Activated CD4-positive, alpha-beta memory T cell treated with anti-CD3 and anti-CD28 coated beads for 36 hours (primary cell): Measurements from ENCODE around the gene PPP1R27. TPM values are rescaled to one million over a fixed set of nuclear protein-coding genes. Genes with fewer than 3 reads are reported as not detected.

Experiments used
- CTCF ChIA-PET: fragments of 350-600 bp; sonication (Branson Sonifier 250); formaldehyde crosslinking; loops from one replicate; lab custom pipeline; 2021; ENCODE audit warnings: antibody characterized with exemption, inconsistent platforms; lab: Charles Lee
- POLR2A ChIA-PET: fragments of 350-600 bp; sonication (Branson Sonifier 250); formaldehyde crosslinking; loops from one replicate; lab custom pipeline; 2021; ENCODE audit warnings: antibody characterized with exemption; lab: Charles Lee
- DNase-seq: peaks from one replicate; pipeline ENCODE4 v3.0.0-alpha.2; 2020
- H3K27ac Mint-ChIP-seq: one replicate; pipeline ENCODE4 v1.8.0; 2021; ENCODE audit warnings: mixed read lengths
- H3K27me3 Mint-ChIP-seq: one replicate; pipeline ENCODE4 v1.8.0; 2021; ENCODE audit warnings: mixed read lengths
- H3K36me3 Mint-ChIP-seq: one replicate; pipeline ENCODE4 v1.8.0; 2021; ENCODE audit warnings: mixed read lengths
- H3K4me1 Mint-ChIP-seq: one replicate; pipeline ENCODE4 v1.8.0; 2021; ENCODE audit warnings: low read depth, mixed read lengths
- H3K4me3 Mint-ChIP-seq: one replicate; pipeline ENCODE4 v1.8.0; 2021; ENCODE audit warnings: mild to moderate bottlenecking, mixed read lengths
- H3K9me3 Mint-ChIP-seq: one replicate; pipeline ENCODE4 v1.8.0; 2021; ENCODE audit warnings: mixed read lengths
- intact Hi-C: fragments of 100-400 bp; cut with micrococcal nuclease; formaldehyde crosslinking; loops from one replicate; pipeline ENCODE4 v1.15.1; 2023
- total RNA-seq, 2 experiments: library from RNA; stranded (reverse); gene quantifications; one replicate each; pipeline ENCODE4 v1.2.3, GENCODE V29; 2021

The PPP1R27 gene
- not detected for total RNA-seq

GRCh38 chr17:81834831-81835267 lies at the start of gene PPP1R27:
Gene PPP1R27, minus strand, starts transcription at chr17:81835050. Its CDS starts 97 bp downstream, at chr17:81834953.
- H3K27ac Mint-ChIP-seq, result peak within 1 kb of the TSS; percentile 80
- POLR2A ChIA-PET, result no interaction called here
- no peak for DNase-seq

DNA sequence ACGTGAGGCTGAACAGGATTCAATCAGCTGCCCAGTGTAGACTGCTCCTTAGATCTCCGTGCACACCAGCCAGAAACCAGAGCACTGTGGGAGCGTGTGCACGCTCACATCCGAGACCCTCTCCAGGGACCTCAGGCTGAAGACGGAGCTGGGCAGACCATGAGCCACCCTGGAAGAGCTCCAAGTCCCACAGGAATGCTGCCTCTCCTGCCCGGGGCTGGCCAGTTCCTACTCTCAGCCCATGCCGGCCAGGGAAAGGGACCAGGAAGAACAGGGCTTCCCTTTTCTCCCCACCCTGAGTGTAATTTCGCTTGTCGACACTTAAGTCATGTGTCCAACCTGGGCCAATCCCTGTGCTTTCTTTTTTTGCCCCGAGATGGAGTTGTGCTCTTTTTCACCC lies 49.7 kb upstream of the PPP1R27 start:
- ChIA-PET CTCF (no interaction called here), POLR2A (no interaction called here)
- no peak overlapping the region for H3K4me3 Mint-ChIP-seq
- peaks cover 50% of the 10 kb centered on the region for H3K36me3 Mint-ChIP-seq
- H3K9me3 Mint-ChIP-seq, result no peaks in the 10 kb centered on the region
- H3K4me1 Mint-ChIP-seq, result peaks cover 19% of the 10 kb centered on the region
- DNase-seq, result no peak
- H3K27ac Mint-ChIP-seq, result no peak overlapping the region
- H3K27me3 Mint-ChIP-seq, result no peaks in the 10 kb centered on the region
- intact Hi-C loops, result no loop called here

More at GRCh38 chr17:81834831-81835267, at the start of gene PPP1R27:
- peaks cover 18% of the 10 kb centered on the region for H3K4me1 Mint-ChIP-seq
- intact Hi-C loops, result loop anchor here (1.0 to 5.0 kb wide), 2 partner anchors 10 to 37 kb away; partner anchors contain the start of gene ARHGDIA
- no peaks in the 10 kb centered on the region for H3K27me3 Mint-ChIP-seq
- H3K36me3 Mint-ChIP-seq, result peaks cover 6% of the 10 kb centered on the region
- CTCF ChIA-PET, result no interaction called here
- H3K4me3 Mint-ChIP-seq, result peak within 1 kb of the TSS; percentile 81
- H3K9me3 Mint-ChIP-seq, result no peaks in the 10 kb centered on the region

- no peak overlapping the region for H3K4me3 Mint-ChIP-seq
- no peaks in the 10 kb centered on the region for H3K9me3 Mint-ChIP-seq
- H3K27me3 Mint-ChIP-seq, result no peaks in the 10 kb centered on the region
- no peak for DNase-seq
- peaks cover 6% of the 10 kb centered on the region for H3K4me1 Mint-ChIP-seq
- CTCF ChIA-PET, result no interaction called here
- intact Hi-C loops, result no loop called here
- H3K27ac Mint-ChIP-seq, result no peak overlapping the region
- POLR2A ChIA-PET, result interaction anchor here (1.1 to 1.2 kb wide), 2 partner anchors 8 to 12 kb away, joined by 3 to 5 read pairs; partner anchors contain the start of genes ALYREF, ANAPC11 and ARHGDIA
- H3K36me3 Mint-ChIP-seq, result peaks cover 35% of the 10 kb centered on the region
Observed at GRCh38 chr17:81879121-81879520, 44.3 kb upstream of the PPP1R27 start.

GRCh38 chr17:81878294-81878693 lies 43.4 kb upstream of the PPP1R27 start:
- no peaks in the 10 kb centered on the region for H3K9me3 Mint-ChIP-seq
- intact Hi-C loops, result no loop called here
- POLR2A ChIA-PET, result no interaction called here
- H3K4me3 Mint-ChIP-seq, result no peak overlapping the region
- DNase-seq, result no peak
- H3K36me3 Mint-ChIP-seq, result peaks cover 35% of the 10 kb centered on the region
- CTCF ChIA-PET, result interaction anchor here (0.7 kb wide), 1 partner anchor 212 kb away, joined by 3 read pairs; no protein-coding TSS in a partner anchor
- H3K4me1 Mint-ChIP-seq, result peaks cover 13% of the 10 kb centered on the region
- no peaks in the 10 kb centered on the region for H3K27me3 Mint-ChIP-seq
- no peak overlapping the region for H3K27ac Mint-ChIP-seq

- CTCF ChIA-PET, result interaction anchor here (0.7 kb wide), 1 partner anchor 213 kb away, joined by 3 read pairs; no protein-coding TSS in a partner anchor
- H3K9me3 Mint-ChIP-seq, result no peaks in the 10 kb centered on the region
- POLR2A ChIA-PET, result interaction anchor here (0.6 kb wide), 1 partner anchor 203 kb away, joined by 3 read pairs; no protein-coding TSS in a partner anchor
- no peak overlapping the region for H3K27ac Mint-ChIP-seq
- no peak overlapping the region for H3K4me3 Mint-ChIP-seq
- no peaks in the 10 kb centered on the region for H3K27me3 Mint-ChIP-seq
- intact Hi-C loops, result no loop called here
- peaks cover 20% of the 10 kb centered on the region for H3K4me1 Mint-ChIP-seq
- H3K36me3 Mint-ChIP-seq, result peaks cover 32% of the 10 kb centered on the region
- no peak for DNase-seq
Observed at GRCh38 chr17:81877569-81877968, 42.7 kb upstream of the PPP1R27 start.

GRCh38 chr17:81871387-81872230 lies 36.8 kb upstream of the PPP1R27 start:
- ChIA-PET CTCF (interaction anchor here (1.3 kb wide), 1 partner anchor 188 kb away, joined by 3 read pairs; the partner anchor contains the start of genes ARL16 and HGS), POLR2A (interaction anchor here (0.7 to 3.1 kb wide), 7 partner anchors 8 to 54 kb away, joined by 3 to 21 read pairs (median 6); partner anchors contain the start of genes ALYREF, ANAPC11 and P4HB)
- no peaks in the 10 kb centered on the region for H3K9me3 Mint-ChIP-seq
- H3K36me3 Mint-ChIP-seq, result peaks cover 36% of the 10 kb centered on the region
- peak overlapping the region; percentile 85 for H3K4me3 Mint-ChIP-seq
- H3K27me3 Mint-ChIP-seq, result no peaks in the 10 kb centered on the region
- H3K27ac Mint-ChIP-seq, result peak overlapping the region; percentile 94
- peaks cover 45% of the 10 kb centered on the region for H3K4me1 Mint-ChIP-seq
- DNase-seq, result peak; percentile 96
- intact Hi-C loops, result loop anchor here (1.0 to 5.0 kb wide), 7 partner anchors 11 to 226 kb away; partner anchors contain the start of genes ALYREF, ANAPC11, ASPSCR1 and FASN

DNA sequence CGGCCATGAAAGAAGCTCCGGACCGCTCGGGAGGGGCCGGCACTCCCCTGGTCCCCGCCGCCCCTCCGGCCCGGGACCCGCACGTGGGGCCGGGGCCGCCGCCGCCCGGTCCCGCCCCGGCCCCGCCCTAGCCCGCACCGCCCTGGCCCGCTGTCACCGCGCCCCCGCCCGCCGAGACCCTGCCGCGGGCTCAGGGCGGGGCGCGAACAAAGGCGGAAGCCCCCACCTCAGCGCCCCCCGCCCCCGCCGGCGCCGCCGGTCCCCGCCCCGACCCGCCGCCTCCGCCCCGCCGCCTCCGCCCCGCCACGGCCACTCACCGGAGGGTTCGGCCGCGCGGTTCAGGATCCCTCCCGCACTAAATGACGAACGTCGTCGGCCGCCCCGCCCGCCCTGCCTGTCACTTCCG lies 36.1 kb upstream of the PPP1R27 start, which contains the start of gene ARHGDIA:
TSS of gene ARHGDIA (minus strand) at position 357 of the 406 bp plus-strand sequence. CDS start 1,407 bp downstream, outside the sequence.
- peaks cover 47% of the 10 kb centered on the region for H3K4me1 Mint-ChIP-seq
- ChIA-PET CTCF (interaction anchor here (1.6 kb wide), 2 partner anchors 10 to 57 kb away, joined by 5 to 8 read pairs; partner anchors contain the start of genes MAFG and P4HB), POLR2A (interaction anchor here (0.7 to 3.1 kb wide), 6 partner anchors 8 to 66 kb away, joined by 3 to 21 read pairs (median 8); partner anchors contain the start of genes ALYREF, ANAPC11, MCRIP1 and P4HB)
- peak within 1 kb of the TSS; percentile 88 for H3K4me3 Mint-ChIP-seq
- no peaks in the 10 kb centered on the region for H3K9me3 Mint-ChIP-seq
- H3K27me3 Mint-ChIP-seq, result no peaks in the 10 kb centered on the region
- H3K27ac Mint-ChIP-seq, result peak within 1 kb of the TSS; percentile 94
- no peak for DNase-seq
- intact Hi-C loops, result loop anchor here (1.0 to 5.0 kb wide), 7 partner anchors 11 to 226 kb away; partner anchors contain the start of genes ALYREF, ANAPC11, ASPSCR1 and FASN
- H3K36me3 Mint-ChIP-seq, result peaks cover 37% of the 10 kb centered on the region

GRCh38 chr17:81870131-81870980 lies 35.5 kb upstream of the PPP1R27 start:
- H3K27me3 Mint-ChIP-seq, result no peaks in the 10 kb centered on the region
- peak; percentile 62 for DNase-seq
- ChIA-PET POLR2A (interaction anchor here (0.7 to 3.1 kb wide), 13 partner anchors 9 to 207 kb away, joined by 3 to 21 read pairs (median 3); partner anchors contain the start of genes ALYREF, ANAPC11, MAFG and MCRIP1), CTCF (interaction anchor here (0.8 to 2.3 kb wide), 13 partner anchors 9 to 168 kb away, joined by 3 to 8 read pairs (median 4); partner anchors contain the start of genes CENPX, DCXR, LRRC45 and MAFG)
- H3K4me1 Mint-ChIP-seq, result peaks cover 50% of the 10 kb centered on the region
- H3K9me3 Mint-ChIP-seq, result no peaks in the 10 kb centered on the region
- peaks cover 41% of the 10 kb centered on the region for H3K36me3 Mint-ChIP-seq
- H3K4me3 Mint-ChIP-seq, result peak overlapping the region; percentile 88
- intact Hi-C loops, result loop anchor here (5.0 kb wide), 5 partner anchors 38 to 227 kb away; partner anchors contain the start of genes ASPSCR1, FASN, MAFG and MCRIP1
- peak overlapping the region; percentile 92 for H3K27ac Mint-ChIP-seq

- peaks cover 43% of the 10 kb centered on the region for H3K36me3 Mint-ChIP-seq
- intact Hi-C loops, result loop anchor here (5.0 kb wide), 5 partner anchors 37 to 228 kb away; partner anchors contain the start of genes ASPSCR1, FASN, MAFG and MCRIP1
- H3K27me3 Mint-ChIP-seq, result no peaks in the 10 kb centered on the region
- peaks cover 47% of the 10 kb centered on the region for H3K4me1 Mint-ChIP-seq
- peak overlapping the region; percentile 88 for H3K4me3 Mint-ChIP-seq
- H3K27ac Mint-ChIP-seq, result peak overlapping the region; percentile 92
- DNase-seq, result peak; percentile 55
- ChIA-PET CTCF (interaction anchor here (0.8 to 2.3 kb wide), 16 partner anchors 8 to 196 kb away, joined by 3 to 8 read pairs (median 4); partner anchors contain the start of genes CENPX, DCXR, DUS1L and LRRC45), POLR2A (interaction anchor here (0.5 to 3.1 kb wide), 13 partner anchors 8 to 207 kb away, joined by 3 to 21 read pairs (median 3); partner anchors contain the start of genes ALYREF, ANAPC11, MAFG and MCRIP1)
- H3K9me3 Mint-ChIP-seq, result no peaks in the 10 kb centered on the region
Observed at GRCh38 chr17:81869221-81870130, 34.6 kb upstream of the PPP1R27 start.
